H1 (cell line): ENCODE measurements around the gene ZMAT5. TPM values are rescaled to one million over a fixed set of nuclear protein-coding genes. Genes with fewer than 3 reads are reported as not detected.

Experiments used
- CTCF ChIA-PET: fragments of 300-600 bp; sonication (Branson Sonifier 250); formaldehyde crosslinking; loops from one replicate; lab custom pipeline; 2021; ENCODE audit not compliant: partially characterized antibody; lab: Charles Lee
- POLR2A ChIA-PET: fragments of 300-600 bp; sonication (Branson Sonifier 250); formaldehyde crosslinking; loops from one replicate; lab custom pipeline; 2021; ENCODE audit warnings: inconsistent platforms; ENCODE audit not compliant: partially characterized antibody; lab: Charles Lee
- DNase-seq, 2 experiments: peaks; one replicate each; pipeline versions ENCODE4 v3.0.0 to v3.0.0-alpha.2; 2010 to 2022; ENCODE audit warnings: low spot score in 2 of 2, low read depth in 1 of 2, mixed read lengths in 1 of 2
- FAIRE-seq: peaks from 2 replicates; lab custom pipeline; 2011; peaks lifted over from hg19 to GRCh38; lab: Jason Lieb, UNC
- H2AFZ ChIP-seq: 2 replicates; pipeline ENCODE4 v1.8.1; 2012; ENCODE audit warnings: low read length, inconsistent platforms
- H2AK5ac ChIP-seq: 2 replicates; pipeline ENCODE4 v1.6.1; 2013; ENCODE audit warnings: low read depth, low read length
- H2BK120ac ChIP-seq: replicated peaks from 2 replicates; pipeline ENCODE3; 2013; ENCODE audit warnings: low read depth, low read length, inconsistent platforms
- H2BK12ac ChIP-seq: 2 replicates; pipeline ENCODE4 v1.6.1; 2013; ENCODE audit warnings: low read depth, low read length
- H2BK15ac ChIP-seq: 2 replicates; pipeline ENCODE4 v1.6.1; 2013; ENCODE audit warnings: low read length
- H2BK20ac ChIP-seq: 2 replicates; pipeline ENCODE4 v1.6.1; 2013; ENCODE audit warnings: low read length
- H2BK5ac ChIP-seq: 2 replicates; pipeline ENCODE4 v1.6.1; 2013; ENCODE audit warnings: low read depth, low read length
- H3K14ac ChIP-seq: 2 replicates; pipeline ENCODE4 v1.6.1; 2013; ENCODE audit warnings: inconsistent platforms; ENCODE audit not compliant: insufficient read length
- H3K18ac ChIP-seq: 2 replicates; pipeline ENCODE4 v1.6.1; 2013; ENCODE audit warnings: low read length; ENCODE audit errors: extremely low read depth
- H3K23ac ChIP-seq: 2 replicates; pipeline ENCODE4 v1.6.1; 2013; ENCODE audit warnings: inconsistent platforms; ENCODE audit not compliant: insufficient read length
- H3K23me2 ChIP-seq: 2 replicates; pipeline ENCODE4 v1.6.1; 2013; ENCODE audit warnings: low read depth, low read length
- H3K27ac ChIP-seq: 2 replicates; pipeline ENCODE4 v1.6.1; 2011; ENCODE audit warnings: low read depth, low read length, inconsistent platforms
- H3K27me3 ChIP-seq, 4 experiments: replicated peaks in 1 of 4; 1 replicate in 1 of 4; 2 replicates in 3 of 4; pipeline versions ENCODE4 v1.6.1 to v1.8.1; 2011 to 2013; ENCODE audit warnings: low read length in 3 of 4, mild to moderate bottlenecking in 3 of 4, inconsistent platforms in 2 of 4, mixed read lengths in 2 of 4, moderate library complexity in 1 of 4; ENCODE audit not compliant: control insufficient read depth in 3 of 4, insufficient read depth in 3 of 4; ENCODE audit errors: extremely low read depth in 1 of 4
- H3K36me3 ChIP-seq, 4 experiments: 2 replicates each; pipeline versions ENCODE4 v1.6.1 to v1.8.1; 2011 to 2013; ENCODE audit warnings: mild to moderate bottlenecking in 4 of 4, low read length in 3 of 4, moderate library complexity in 2 of 4, control low read depth in 1 of 4, inconsistent platforms in 1 of 4; ENCODE audit not compliant: insufficient read depth in 4 of 4, control insufficient read depth in 2 of 4
- H3K4ac ChIP-seq: replicated peaks from 2 replicates; pipeline ENCODE3; 2013; ENCODE audit warnings: low read length, low read depth, mixed read lengths, inconsistent platforms; ENCODE audit not compliant: insufficient read length
- H3K4me1 ChIP-seq, 4 experiments: replicated peaks in 1 of 4; 1 replicate in 1 of 4; 2 replicates in 3 of 4; pipeline versions ENCODE4 v1.6.1 to v1.8.1; 2011 to 2013; ENCODE audit warnings: low read length in 3 of 4, inconsistent platforms in 2 of 4, mixed read lengths in 1 of 4; ENCODE audit not compliant: insufficient read depth in 4 of 4, control insufficient read depth in 3 of 4
- H3K4me2 ChIP-seq, 2 experiments: 2 replicates each; pipeline versions ENCODE4 v1.6.1 to v1.8.1; 2011 to 2013; ENCODE audit warnings: low read depth in 2 of 2, low read length in 2 of 2, control low read depth in 1 of 2, inconsistent platforms in 1 of 2, mild to moderate bottlenecking in 1 of 2; ENCODE audit not compliant: insufficient read depth in 1 of 2
- H3K4me3 ChIP-seq, 4 experiments: fragments of 200-600, 300-600 bp in 1 of 4; sonication (generic), shearing (Covaris generic), sonication (Bioruptor Twin) in 1 of 4; 2 replicates each; pipeline versions ENCODE4 v1.5.1 to v1.8.1; 2011 to 2016; ENCODE audit warnings: low read length in 4 of 4, low read depth in 3 of 4, control low read depth in 2 of 4, inconsistent platforms in 2 of 4, mild to moderate bottlenecking in 2 of 4, mixed read lengths in 1 of 4, moderate library complexity in 1 of 4; ENCODE audit not compliant: insufficient read depth in 2 of 4; ENCODE audit errors: extremely low read depth in 1 of 4
- H3K56ac ChIP-seq: replicated peaks from 2 replicates; pipeline ENCODE3; 2013; ENCODE audit warnings: low read depth, mild to moderate bottlenecking, mixed read lengths, low read length, inconsistent platforms; ENCODE audit not compliant: insufficient read length
- H3K79me1 ChIP-seq: 2 replicates; pipeline ENCODE4 v1.6.1; 2013; ENCODE audit warnings: low read depth, low read length, control low read depth
- H3K79me2 ChIP-seq, 2 experiments: 2 replicates each; pipeline versions ENCODE4 v1.6.1 to v1.8.1; 2012 to 2013; ENCODE audit warnings: low read length in 2 of 2, mild to moderate bottlenecking in 2 of 2, inconsistent platforms in 1 of 2; ENCODE audit not compliant: insufficient read depth in 2 of 2, control insufficient read depth in 1 of 2
- H3K9ac ChIP-seq, 4 experiments: replicated peaks in 1 of 4; 1 replicate in 1 of 4; 2 replicates in 3 of 4; pipeline versions ENCODE4 v1.6.1 to v1.8.1; 2011 to 2013; ENCODE audit warnings: low read depth in 3 of 4, low read length in 3 of 4, control low read depth in 2 of 4, mild to moderate bottlenecking in 2 of 4, moderate library complexity in 2 of 4, inconsistent platforms in 1 of 4; ENCODE audit errors: extremely low read depth in 1 of 4
- H3K9me3 ChIP-seq, 2 experiments: 2 replicates each; pipeline versions ENCODE4 v1.6.1 to v1.8.1; 2012 to 2013; ENCODE audit warnings: mild to moderate bottlenecking in 2 of 2, moderate library complexity in 2 of 2, control low read depth in 1 of 2, inconsistent platforms in 1 of 2, low read depth in 1 of 2, low read length in 1 of 2, mixed read lengths in 1 of 2; ENCODE audit not compliant: insufficient read depth in 2 of 2
- H4K20me1 ChIP-seq, 2 experiments: replicated peaks in 1 of 2; 2 replicates each; pipeline versions ENCODE3 to v1.8.1; 2011 to 2013; ENCODE audit warnings: inconsistent platforms in 2 of 2, low read length in 2 of 2, mild to moderate bottlenecking in 1 of 2; ENCODE audit not compliant: insufficient read depth in 2 of 2, control insufficient read depth in 1 of 2
- H4K5ac ChIP-seq: 2 replicates; pipeline ENCODE4 v1.6.1; 2013; ENCODE audit warnings: low read length, low read depth, mixed read lengths, inconsistent platforms; ENCODE audit not compliant: insufficient read length
- H4K8ac ChIP-seq: 2 replicates; pipeline ENCODE4 v1.8.0; 2013; ENCODE audit warnings: mild to moderate bottlenecking, moderate library complexity, low read length, inconsistent platforms; ENCODE audit not compliant: insufficient read depth; ENCODE audit errors: extremely low read depth
- H4K91ac ChIP-seq: replicated peaks from 2 replicates; pipeline ENCODE3; 2013; ENCODE audit warnings: low read length, mixed read lengths, inconsistent platforms; ENCODE audit not compliant: insufficient read length
- CEBPB ChIP-seq: IDR thresholded peaks from 2 replicates; pipeline ENCODE4 v1.6.1; 2012; ENCODE audit warnings: low read depth, low read length
- CHD1 ChIP-seq: IDR thresholded peaks from 2 replicates; pipeline ENCODE4 v1.6.1; 2012; ENCODE audit warnings: low read depth, low read length, improper control_type of control experiment
- EP300 ChIP-seq, 2 experiments: IDR thresholded peaks; 1 replicate in 1 of 2; 2 replicates in 1 of 2; pipeline ENCODE4 v1.6.1; 2011 to 2012; ENCODE audit warnings: low read depth in 2 of 2, low read length in 2 of 2, mild to moderate bottlenecking in 2 of 2, borderline replicate concordance in 1 of 2, inconsistent platforms in 1 of 2, moderate library complexity in 1 of 2
- EZH2 ChIP-seq: fragments of 200-600 bp; sonication (generic); IDR thresholded peaks from 2 replicates; pipeline ENCODE4 v1.7.1; 2012; ENCODE audit warnings: low read depth, mild to moderate bottlenecking, moderate library complexity, low read length, inconsistent platforms; ENCODE audit not compliant: severe bottlenecking
- GABPA ChIP-seq: IDR thresholded peaks from 2 replicates; pipeline ENCODE4 v1.6.1; 2011; ENCODE audit warnings: mild to moderate bottlenecking, low read length, moderate library complexity, borderline replicate concordance; ENCODE audit not compliant: insufficient read depth
- GTF2F1 ChIP-seq: IDR thresholded peaks from 2 replicates; pipeline ENCODE4 v1.6.1; 2012; ENCODE audit warnings: low read depth, low read length, improper control_type of control experiment, borderline replicate concordance
- HDAC2 ChIP-seq, 2 experiments: fragments of 300-600 bp in 1 of 2; sonication (generic) in 1 of 2; IDR thresholded peaks; 2 replicates each; pipeline ENCODE4 v1.6.1; 2011 to 2012; ENCODE audit warnings: low read depth in 2 of 2, low read length in 2 of 2, mild to moderate bottlenecking in 2 of 2, moderate library complexity in 2 of 2, borderline replicate concordance in 1 of 2, inconsistent platforms in 1 of 2
- KDM5A ChIP-seq: fragments of 200-600 bp; IDR thresholded peaks from 2 replicates; pipeline ENCODE4 v1.7.1; 2012; ENCODE audit warnings: mild to moderate bottlenecking, low read length, inconsistent platforms, mixed read lengths
- NRF1 ChIP-seq: IDR thresholded peaks from 2 replicates; pipeline ENCODE4 v1.6.1; 2011; ENCODE audit warnings: mild to moderate bottlenecking, low read depth, low read length, improper control_type of control experiment
- PHF8 ChIP-seq: fragments of 200-600 bp; sonication (generic); conservative IDR thresholded peaks from 2 replicates; pipeline ENCODE4 v1.7.1; 2012; ENCODE audit warnings: low read depth, mild to moderate bottlenecking, inconsistent platforms, low read length, moderate library complexity
- RFX5 ChIP-seq: IDR thresholded peaks from 2 replicates; pipeline ENCODE4 v1.6.1; 2011; ENCODE audit warnings: low read depth, low read length, improper control_type of control experiment, borderline replicate concordance
- SP2 ChIP-seq: IDR thresholded peaks from 2 replicates; pipeline ENCODE4 v1.6.1; 2012; ENCODE audit warnings: mild to moderate bottlenecking, low read length, inconsistent platforms
- TAF1 ChIP-seq: IDR thresholded peaks from 2 replicates; pipeline ENCODE4 v1.6.1; 2011; ENCODE audit warnings: mild to moderate bottlenecking, low read depth, low read length
- TCF12 ChIP-seq: IDR thresholded peaks from 2 replicates; pipeline ENCODE4 v1.6.1; 2011; ENCODE audit warnings: low read depth, mild to moderate bottlenecking, low read length
- ZNF274 ChIP-seq: IDR thresholded peaks from 2 replicates; pipeline ENCODE4 v1.7.0; 2012; ENCODE audit warnings: low read length, borderline replicate concordance; ENCODE audit errors: extremely low read depth
- WGBS, 2 experiments: shearing (Covaris generic) in 1 of 2; methylation state at CpG; one replicate each; pipeline versions ENCODE4 v1.1.6 to v1.1.7; 2013 to 2015; ENCODE audit warnings: low lambda C conversion rate in 2 of 2, mixed read lengths in 2 of 2, inconsistent platforms in 1 of 2, low coverage in 1 of 2, missing lambda C conversion rate in 1 of 2; ENCODE audit not compliant: insufficient replicate concordance in 2 of 2, insufficient coverage in 1 of 2, insufficient read length in 1 of 2; ENCODE audit errors: extremely low coverage in 1 of 2, missing lambda C conversion rate in 1 of 2; 5-methylcytosine and 5-hydroxymethylcytosine counted together
- polyA plus RNA-seq, 7 experiments: library from polyadenylated mRNA; depleted of rRNA in 3 of 7; stranded (reverse) in 5 of 7; unstranded in 2 of 7; fragments of >200 nt in 5 of 7; fragments of 200-250 nt in 2 of 7; gene quantifications; 1 replicate in 5 of 7; 2 replicates in 1 of 7; 4 replicates in 1 of 7; pipeline versions ENCODE4 v1.2.1 to v1.2.3, GENCODE V29; 2011 to 2013; ENCODE audit warnings: missing spikeins in 2 of 7, mixed read lengths in 2 of 7
- total RNA-seq: library from RNA; stranded (reverse); fragmentation: NEBNext Ultra II Directional; extraction: Animal tissue kit (Norgen Biotek cat#: 25700); gene quantifications from 2 replicates; pipeline ENCODE4 v1.2.1, GENCODE V29; 2021

Gene ZMAT5
- total and polyA plus RNA-seq, 2 of the 8 experiments (the other 6 are each of a cell fraction or from before 2014, with no cell fraction given), result 14.0 to 38.3 TPM

DNA sequence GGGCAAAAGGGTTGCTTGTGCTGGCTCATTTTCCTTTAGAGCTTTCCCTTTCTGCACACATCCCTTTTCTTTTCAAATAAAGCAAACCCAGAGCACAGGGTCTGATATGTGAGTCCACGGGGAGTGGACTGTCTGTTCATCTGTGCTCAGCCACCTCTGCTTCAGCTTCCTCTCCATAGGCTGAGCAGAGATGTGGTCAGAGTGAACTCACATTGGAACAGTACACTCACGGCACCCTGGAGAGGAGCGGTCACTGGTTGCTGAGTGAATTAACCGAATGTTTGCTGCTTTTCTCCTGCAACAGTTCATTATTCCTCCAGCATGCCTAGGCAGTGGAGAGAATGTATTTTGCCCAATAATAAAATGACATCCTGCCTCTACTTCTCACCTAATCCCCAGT, 83.3 kb downstream of the ZMAT5 start:
- Histone ChIP-seq H2BK20ac (no peak overlapping the region), H4K20me1 (no peaks in the 10 kb centered on the region), H2BK120ac (no peak overlapping the region), H3K14ac (no peak overlapping the region), H3K56ac (no peak overlapping the region), H3K4me1 (peaks cover 0 to 6% (median 1%) of the 10 kb centered on the region in 4 experiments; a peak in 2 of 7 replicates), H3K23me2 (no peaks in the 10 kb centered on the region), H3K9ac (no peak overlapping the region), H3K27me3 (no peaks in the 10 kb centered on the region), H2BK15ac (no peak overlapping the region), H3K18ac (no peak overlapping the region), H3K79me1 (no peaks in the 10 kb centered on the region), H3K4me3 (no peak overlapping the region), H3K36me3 (peaks cover 3 to 12% (median 6%) of the 10 kb centered on the region in 4 experiments; a peak in 4 of 8 replicates), H4K8ac (no peak overlapping the region), H3K23ac (no peak overlapping the region), H4K91ac (no peak overlapping the region), H2AK5ac (no peak overlapping the region), H2BK5ac (no peak overlapping the region), H4K5ac (no peak overlapping the region), H3K4ac (no peak overlapping the region), H3K27ac (no peak overlapping the region), H3K79me2 (no peaks in the 10 kb centered on the region), H2AFZ (no peak overlapping the region), H2BK12ac (no peak overlapping the region), H3K4me2 (no peak overlapping the region), H3K9me3 (no peaks in the 10 kb centered on the region)
- POLR2A ChIA-PET, result no interaction called here
- FAIRE-seq, result no peak
- 94% methylated on average over 4 of the region's 4 CpGs; no CpG with 5 or more reads in 1 of the 2 experiments for WGBS, 2 experiments
- CTCF ChIA-PET, result no interaction called here
- no peak for DNase-seq
- TF ChIP-seq HDAC2 (IDR thresholded peaks at IDR 0.05; ENCODE audit: borderline replicate concordance in 1 of 2, low read depth in 2 of 2, low read length in 2 of 2) (no peak), CHD1 (no peak), TAF1 (no peak), EP300 (IDR thresholded peaks at IDR 0.05; ENCODE audit: borderline replicate concordance in 1 of 2, low read depth in 2 of 2, low read length in 2 of 2) (no peak), RFX5 (no peak), SP2 (no peak), GABPA (no peak), ZNF274 (no peak), EZH2 (no peak), NRF1 (no peak), KDM5A (no peak), TCF12 (no peak), CEBPB (no peak), PHF8 (no peak), GTF2F1 (no peak)
